Astrocyte of the spinal cord (primary cell): ENCODE data around the gene SMCHD1.

Source experiments
- DNase-seq: peaks from one replicate; pipeline ENCODE4 v3.0.0; 2011; ENCODE audit warnings: low read depth, low spot score
- H3K4me3 ChIP-seq: 2 replicates; pipeline ENCODE4 v1.5.1; 2011; ENCODE audit warnings: low read depth, mild to moderate bottlenecking, low read length, moderate library complexity
- in situ Hi-C: cut with HindIII; loops from 2 replicates; pipeline ENCODE4 v1.10.0; 2017; ENCODE audit warnings: low sequenced_read_pairs
- TF ChIP-seq, protein P1 (sequence below): IDR thresholded peaks from 2 replicates; pipeline ENCODE4 v1.5.1; 2012; ENCODE audit warnings: low read depth, mild to moderate bottlenecking, low read length, inconsistent platforms

The SMCHD1 gene

DNA sequence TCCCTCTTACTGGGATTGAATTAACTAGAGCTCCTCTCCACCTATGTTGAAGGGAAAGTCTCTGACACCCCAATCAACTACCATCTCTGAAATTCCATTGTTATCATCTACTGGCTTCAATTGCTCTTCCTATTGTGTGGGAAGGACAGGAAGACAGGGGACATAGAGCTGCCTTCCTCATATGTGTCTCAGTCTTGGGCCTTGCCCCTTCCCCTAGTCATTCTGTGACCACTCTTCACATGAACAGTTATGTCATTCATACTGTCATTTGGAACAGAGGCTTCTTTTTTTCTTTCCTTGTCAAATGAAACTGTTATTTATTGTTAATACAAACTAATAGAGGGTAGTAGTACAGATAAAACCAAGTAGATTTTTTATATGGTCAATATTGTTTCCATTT, 121.7 kb downstream of the SMCHD1 start:
- in situ Hi-C loops = no loop called here
- no peak overlapping the region for H3K4me3 ChIP-seq
- no peak for DNase-seq
- TF ChIP-seq, protein P1, sequence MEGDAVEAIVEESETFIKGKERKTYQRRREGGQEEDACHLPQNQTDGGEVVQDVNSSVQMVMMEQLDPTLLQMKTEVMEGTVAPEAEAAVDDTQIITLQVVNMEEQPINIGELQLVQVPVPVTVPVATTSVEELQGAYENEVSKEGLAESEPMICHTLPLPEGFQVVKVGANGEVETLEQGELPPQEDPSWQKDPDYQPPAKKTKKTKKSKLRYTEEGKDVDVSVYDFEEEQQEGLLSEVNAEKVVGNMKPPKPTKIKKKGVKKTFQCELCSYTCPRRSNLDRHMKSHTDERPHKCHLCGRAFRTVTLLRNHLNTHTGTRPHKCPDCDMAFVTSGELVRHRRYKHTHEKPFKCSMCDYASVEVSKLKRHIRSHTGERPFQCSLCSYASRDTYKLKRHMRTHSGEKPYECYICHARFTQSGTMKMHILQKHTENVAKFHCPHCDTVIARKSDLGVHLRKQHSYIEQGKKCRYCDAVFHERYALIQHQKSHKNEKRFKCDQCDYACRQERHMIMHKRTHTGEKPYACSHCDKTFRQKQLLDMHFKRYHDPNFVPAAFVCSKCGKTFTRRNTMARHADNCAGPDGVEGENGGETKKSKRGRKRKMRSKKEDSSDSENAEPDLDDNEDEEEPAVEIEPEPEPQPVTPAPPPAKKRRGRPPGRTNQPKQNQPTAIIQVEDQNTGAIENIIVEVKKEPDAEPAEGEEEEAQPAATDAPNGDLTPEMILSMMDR = no peak

GRCh38 chr18:2780750-2781149, 125.2 kb downstream of the SMCHD1 start:
- DNase-seq = no peak
- no peak overlapping the region for H3K4me3 ChIP-seq
- in situ Hi-C loops = no loop called here
- TF ChIP-seq, protein P1 = no peak

DNA sequence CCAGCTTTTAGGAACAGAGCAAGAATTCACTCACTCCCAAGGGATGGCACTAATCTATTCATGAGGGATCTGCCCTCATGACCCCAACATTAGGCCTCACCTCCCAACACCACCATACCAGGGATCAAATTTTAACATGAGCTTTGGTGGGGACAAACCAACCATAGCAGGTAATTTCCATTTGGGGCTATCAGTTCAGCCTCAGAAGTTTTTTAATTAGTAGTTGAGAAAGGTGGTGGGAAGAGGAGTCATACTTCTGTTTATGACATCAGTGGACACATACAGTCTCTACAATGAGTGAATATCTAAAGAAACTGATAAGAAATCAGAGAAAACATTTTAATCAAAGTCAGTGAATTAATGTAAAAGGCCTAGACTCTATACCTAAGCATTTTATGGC, 131.7 kb downstream of the SMCHD1 start:
- DNase-seq = no peak
- no peak overlapping the region for H3K4me3 ChIP-seq
- in situ Hi-C loops = no loop called here
- TF ChIP-seq, protein P1 = no peak

DNA sequence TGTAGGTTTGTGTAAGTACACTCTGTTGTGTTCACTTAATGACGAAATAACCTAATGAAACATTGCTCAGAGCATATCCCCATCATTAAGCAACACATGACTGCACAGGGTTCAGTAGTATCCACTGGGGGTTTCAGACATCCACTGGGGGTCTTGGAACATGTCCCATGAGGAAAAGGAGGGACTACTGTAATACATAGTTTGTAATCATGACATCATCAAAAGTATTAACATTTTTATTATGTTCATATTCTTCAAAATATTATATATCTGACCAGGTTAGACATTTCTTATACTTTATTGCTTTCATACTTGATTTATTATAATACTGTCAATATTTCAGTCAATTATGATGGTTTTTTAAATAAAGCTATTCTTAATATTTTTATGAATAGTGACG, 136.9 kb downstream of the SMCHD1 start:
- in situ Hi-C loops = no loop called here
- TF ChIP-seq, protein P1 = no peak
- no peak overlapping the region for H3K4me3 ChIP-seq
- no peak for DNase-seq

DNA sequence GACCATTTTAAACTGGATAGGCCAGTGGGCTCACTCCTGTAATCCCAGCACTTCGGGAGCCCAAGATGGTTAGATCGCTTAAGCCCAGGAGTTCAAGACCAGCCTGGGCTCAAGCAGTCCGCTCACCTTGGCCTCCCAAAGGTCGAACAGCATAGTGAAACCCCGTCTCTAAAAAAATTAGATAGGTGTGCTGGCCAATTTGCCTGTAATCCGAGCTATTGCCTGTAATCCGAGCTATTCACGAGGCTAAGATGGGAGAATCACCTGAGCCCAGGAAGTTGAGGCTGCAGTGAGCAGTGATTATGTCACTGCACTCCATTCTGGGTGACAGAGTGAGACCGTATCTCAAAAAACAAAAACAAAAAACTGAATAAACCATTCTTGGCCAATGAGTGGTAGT, 138.6 kb downstream of the SMCHD1 start:
- DNase-seq = no peak
- H3K4me3 ChIP-seq = no peak overlapping the region
- TF ChIP-seq, protein P1 = no peak
- in situ Hi-C loops = no loop called here

- in situ Hi-C loops = no loop called here
- DNase-seq = no peak
- H3K4me3 ChIP-seq = no peak overlapping the region
- TF ChIP-seq, protein P1 = no peak
Observed at GRCh38 chr18:2797951-2798350, 142.4 kb downstream of the SMCHD1 start.

DNA sequence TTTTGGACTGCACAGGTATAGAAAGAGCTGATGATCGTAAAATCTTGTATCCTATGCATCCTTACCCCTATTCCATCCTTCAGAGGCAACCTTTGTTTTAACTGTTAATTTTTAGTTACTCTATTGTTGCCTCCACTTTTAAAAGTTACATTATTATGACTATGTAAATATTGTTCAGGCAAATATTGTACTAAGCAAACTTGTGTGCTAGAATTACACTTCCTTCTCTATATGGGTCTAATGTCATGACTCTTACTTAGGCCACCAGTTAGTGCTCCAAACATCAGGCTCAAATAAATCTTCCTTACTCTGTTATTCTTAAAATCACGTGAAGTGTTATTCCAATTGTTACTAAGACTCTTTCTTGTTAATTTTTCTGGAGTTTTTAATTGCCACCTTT, 143.8 kb downstream of the SMCHD1 start:
- H3K4me3 ChIP-seq = no peak overlapping the region
- in situ Hi-C loops = no loop called here
- TF ChIP-seq, protein P1 = no peak
- no peak for DNase-seq
